ENCODE measurements around the gene BZW2. TPM values are rescaled to one million over a fixed set of nuclear protein-coding genes. Genes with fewer than 3 reads are reported as not detected.
"Not testable (repeated sequence)": the region's sequence is repeated elsewhere in the genome, so short reads cannot be mapped to it uniquely, and the experiment has no call there.

Gene BZW2
- total RNA-seq, 1 donor from 2014 or later, result 155 TPM

DNA sequence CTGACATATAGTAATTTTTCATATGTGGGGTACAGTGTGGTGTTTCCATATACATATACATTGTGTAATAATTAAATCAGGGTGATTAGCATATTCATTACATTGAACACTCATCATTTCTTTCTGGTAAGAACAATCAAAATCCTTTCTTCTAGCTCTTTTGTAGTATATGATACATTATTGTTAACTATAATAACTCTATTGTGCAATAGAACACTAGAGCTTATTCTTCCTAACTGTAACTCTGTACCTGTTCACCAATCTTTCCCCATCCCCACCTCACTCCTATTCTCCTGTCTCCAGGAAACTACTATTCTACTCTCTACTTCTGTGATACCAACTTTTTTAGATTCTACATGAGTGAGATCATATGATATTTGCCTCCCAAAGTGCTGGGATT lies 9.4 kb downstream of the BZW2 start:
- no peak overlapping the region for H3K4me3 ChIP-seq (ENCODE audit: low read length in 3 of 3)
- H3K27ac ChIP-seq (ENCODE audit: low read depth, low read length), result no peak overlapping the region
- H3K36me3 ChIP-seq (ENCODE audit: control insufficient read depth in 3 of 3, insufficient read depth in 3 of 3, low read length in 3 of 3), result no peaks in the 10 kb centered on the region
- no peak overlapping the region for H3K9ac ChIP-seq (ENCODE audit: low read depth in 1 of 3, low read length in 3 of 3)
- H3K4me1 ChIP-seq (ENCODE audit: control insufficient read depth in 3 of 3, insufficient read depth in 3 of 3, low read length in 3 of 3), result peaks cover 13 to 25% (median 21%) of the 10 kb centered on the region in 3 donors
- no peaks in the 10 kb centered on the region for H3K9me3 ChIP-seq (ENCODE audit: control insufficient read depth in 3 of 3, low read length in 3 of 3)
- H3K27me3 ChIP-seq (ENCODE audit: control insufficient read depth in 3 of 3, insufficient read depth in 3 of 3, low read length in 3 of 3), result no peaks in the 10 kb centered on the region

DNA sequence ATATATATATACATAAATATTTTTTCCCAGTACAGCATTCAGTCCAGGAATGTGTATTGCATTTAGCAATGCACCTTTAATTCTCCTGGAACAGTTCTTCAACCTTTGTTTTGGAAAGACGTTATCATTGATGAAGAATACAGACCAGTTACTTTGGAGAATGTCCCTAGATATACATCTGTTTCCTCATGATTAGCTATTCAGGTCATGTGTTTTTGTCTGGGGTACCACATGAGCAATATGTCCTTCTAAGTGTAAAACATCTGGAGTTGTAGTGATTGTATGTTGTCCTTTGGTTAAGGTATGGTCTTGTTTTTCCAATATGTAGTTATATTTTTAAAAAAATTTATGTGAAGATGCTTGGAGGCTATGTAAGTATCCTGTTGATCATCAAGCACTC lies 10.2 kb downstream of the BZW2 start:
- Histone ChIP-seq H3K27ac (ENCODE audit: low read depth, low read length) (no peak overlapping the region), H3K4me1 (ENCODE audit: control insufficient read depth in 3 of 3, insufficient read depth in 3 of 3, low read length in 3 of 3) (peaks cover 15 to 22% (median 18%) of the 10 kb centered on the region in 3 donors), H3K9ac (ENCODE audit: low read depth in 1 of 3, low read length in 3 of 3) (no peak overlapping the region), H3K9me3 (ENCODE audit: control insufficient read depth in 3 of 3, low read length in 3 of 3) (no peaks in the 10 kb centered on the region), H3K4me3 (ENCODE audit: low read length in 3 of 3) (no peak overlapping the region), H3K36me3 (ENCODE audit: control insufficient read depth in 3 of 3, insufficient read depth in 3 of 3, low read length in 3 of 3) (no peaks in the 10 kb centered on the region), H3K27me3 (ENCODE audit: control insufficient read depth in 3 of 3, insufficient read depth in 3 of 3, low read length in 3 of 3) (no peaks in the 10 kb centered on the region)

DNA sequence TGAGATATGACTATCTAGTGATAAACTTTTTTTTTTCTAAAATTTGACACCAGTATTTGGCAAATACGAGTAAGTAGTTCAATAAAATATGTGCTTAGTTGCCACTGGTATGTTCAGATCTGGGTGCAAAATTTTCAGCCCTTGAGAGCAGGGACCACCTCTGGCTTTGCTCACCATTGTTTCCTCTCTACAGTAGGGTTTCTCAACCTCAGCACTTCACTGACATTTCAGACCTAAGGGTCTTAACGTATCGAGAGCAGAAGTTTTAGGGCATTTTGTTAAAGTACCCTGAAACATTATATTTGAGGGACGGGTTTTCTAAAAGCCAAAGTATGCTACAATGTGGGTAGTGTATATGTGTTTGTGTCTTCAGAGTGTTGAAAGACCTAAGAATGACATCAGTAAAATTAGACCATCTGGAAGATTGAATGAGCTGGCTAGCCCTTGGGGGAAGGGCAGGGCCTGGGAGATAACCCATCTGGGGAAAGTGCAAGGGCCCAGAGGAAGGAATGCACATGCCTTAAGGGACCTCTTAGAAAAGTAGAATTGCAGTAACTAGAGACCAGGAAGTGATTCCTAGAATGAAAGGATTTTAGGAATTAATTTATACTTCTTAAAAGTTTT lies 11.8 kb downstream of the BZW2 start:
- no peaks in the 10 kb centered on the region for H3K9me3 ChIP-seq (ENCODE audit: control insufficient read depth in 3 of 3, low read length in 3 of 3)
- H3K4me1 ChIP-seq (ENCODE audit: control insufficient read depth in 3 of 3, insufficient read depth in 3 of 3, low read length in 3 of 3), result peaks cover 6 to 11% (median 11%) of the 10 kb centered on the region in 3 donors
- H3K9ac ChIP-seq (ENCODE audit: low read depth in 1 of 3, low read length in 3 of 3), result no peak overlapping the region
- peak overlapping the region; percentile 20 for H3K27ac ChIP-seq (ENCODE audit: low read depth, low read length)
- H3K36me3 ChIP-seq (ENCODE audit: control insufficient read depth in 3 of 3, insufficient read depth in 3 of 3, low read length in 3 of 3), result no peaks in the 10 kb centered on the region
- no peaks in the 10 kb centered on the region for H3K27me3 ChIP-seq (ENCODE audit: control insufficient read depth in 3 of 3, insufficient read depth in 3 of 3, low read length in 3 of 3)
- peak overlapping the region in 1 of 3 donors; percentile 14 for H3K4me3 ChIP-seq (ENCODE audit: low read length in 3 of 3)

DNA sequence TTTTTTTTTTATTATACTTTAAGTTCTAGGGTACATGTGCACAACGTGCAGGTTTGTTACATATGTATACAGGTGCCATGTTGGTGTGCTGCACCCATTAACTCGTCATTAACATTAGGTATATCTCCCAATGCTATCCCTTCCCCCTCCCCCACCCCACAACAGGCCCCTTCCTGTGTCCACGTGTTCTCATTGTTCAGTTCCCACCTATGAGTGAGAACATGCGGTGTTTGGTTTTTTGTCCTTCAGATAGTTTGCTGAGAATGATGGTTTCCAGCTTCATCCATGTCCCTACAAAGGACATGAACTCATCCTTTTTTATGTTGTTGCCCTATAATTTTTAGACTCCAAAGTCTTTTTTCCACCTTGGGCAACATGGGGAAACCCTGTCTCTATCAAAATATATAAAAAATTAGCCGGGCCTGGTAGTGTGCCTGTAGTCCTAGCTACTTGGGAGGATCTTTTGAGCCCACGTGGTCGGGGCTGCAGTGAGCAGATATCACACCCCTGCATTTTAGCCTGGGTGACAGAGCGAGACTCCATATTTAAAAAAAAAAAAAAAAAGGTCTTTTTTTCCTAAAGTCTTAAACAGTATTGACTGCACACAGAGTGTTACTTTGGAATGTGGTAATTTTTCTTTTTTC lies 14.0 kb downstream of the BZW2 start:
- Histone ChIP-seq H3K4me1 (ENCODE audit: control insufficient read depth in 3 of 3, insufficient read depth in 3 of 3, low read length in 3 of 3) (peaks cover 9 to 13% (median 10%) of the 10 kb centered on the region in 3 donors), H3K27ac (ENCODE audit: low read depth, low read length) (peak overlapping the region; percentile 89)
- not testable (repeated sequence) for H3K27me3 ChIP-seq (ENCODE audit: control insufficient read depth in 3 of 3, insufficient read depth in 3 of 3, low read length in 3 of 3); H3K4me3 ChIP-seq (ENCODE audit: low read length in 3 of 3); H3K9me3 ChIP-seq (ENCODE audit: control insufficient read depth in 3 of 3, low read length in 3 of 3); H3K9ac ChIP-seq (ENCODE audit: low read depth in 1 of 3, low read length in 3 of 3); H3K36me3 ChIP-seq (ENCODE audit: control insufficient read depth in 3 of 3, insufficient read depth in 3 of 3, low read length in 3 of 3)

DNA sequence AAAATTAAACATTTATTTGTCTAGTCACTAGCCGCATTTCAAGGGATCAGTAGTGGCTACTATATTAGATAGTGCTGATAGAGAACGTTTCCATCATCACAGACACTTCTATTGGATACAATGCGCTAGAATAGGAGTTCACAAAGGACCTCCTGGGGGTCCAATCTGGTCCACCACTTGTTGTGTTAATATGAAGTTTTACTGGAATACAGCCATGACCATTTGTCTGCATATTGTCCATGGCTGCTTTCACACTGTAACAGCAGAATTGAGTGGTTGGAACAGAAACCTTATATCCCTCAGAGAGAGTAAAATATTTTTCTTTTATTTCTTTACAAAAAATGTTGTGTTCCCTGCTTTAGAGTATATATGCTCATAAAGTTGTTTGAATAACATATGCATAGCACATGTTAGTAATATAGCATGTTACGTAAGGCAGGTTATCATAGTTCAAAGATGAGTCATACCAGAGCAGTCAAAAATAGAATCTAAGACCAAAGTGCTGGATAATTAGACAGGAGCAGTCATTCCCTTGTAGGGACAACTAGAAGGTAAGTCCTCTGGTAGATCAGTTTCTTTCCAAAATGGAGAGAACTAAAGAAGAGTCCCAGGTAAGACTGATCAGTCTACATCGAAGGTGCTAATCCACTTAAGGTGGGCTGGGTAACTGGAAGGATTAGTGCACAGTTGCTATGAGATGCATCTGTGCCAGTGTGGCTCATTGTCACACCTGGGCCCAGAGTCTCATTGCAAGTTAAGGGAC lies 14.9 kb downstream of the BZW2 start:
- peak overlapping the region; percentile 7 to 33 (median 27) for H3K4me3 ChIP-seq (ENCODE audit: low read length in 3 of 3)

DNA sequence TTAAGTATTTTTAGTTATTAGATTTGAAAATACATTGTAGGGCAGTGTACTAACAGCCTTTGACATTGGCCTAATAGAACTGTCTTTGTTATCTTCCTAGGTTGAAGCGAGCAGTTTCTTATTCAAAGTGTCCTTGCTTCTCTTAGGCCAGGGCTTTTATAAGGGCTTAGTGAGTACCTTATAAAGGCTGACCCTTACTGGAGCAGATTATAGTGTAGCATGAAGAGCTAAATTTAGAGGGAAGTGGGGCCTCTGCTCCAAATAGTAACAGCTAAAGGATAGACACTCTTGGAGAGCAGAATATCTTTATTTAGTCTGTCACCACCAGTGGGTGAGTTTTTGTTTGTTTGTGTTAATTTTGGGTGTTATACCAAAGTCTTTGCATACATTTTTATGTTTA lies 15.9 kb downstream of the BZW2 start:
- Histone ChIP-seq H3K9me3 (ENCODE audit: control insufficient read depth in 3 of 3, low read length in 3 of 3) (no peaks in the 10 kb centered on the region), H3K4me3 (ENCODE audit: low read length in 3 of 3) (peak overlapping the region; percentile 3 to 59 (median 33)), H3K4me1 (ENCODE audit: control insufficient read depth in 3 of 3, insufficient read depth in 3 of 3, low read length in 3 of 3) (peaks cover 8 to 17% (median 9%) of the 10 kb centered on the region in 3 donors), H3K27me3 (ENCODE audit: control insufficient read depth in 3 of 3, insufficient read depth in 3 of 3, low read length in 3 of 3) (no peaks in the 10 kb centered on the region), H3K9ac (ENCODE audit: low read depth in 1 of 3, low read length in 3 of 3) (peak overlapping the region; percentile 61 to 80 (median 64)), H3K27ac (ENCODE audit: low read depth, low read length) (peak overlapping the region; percentile 89), H3K36me3 (ENCODE audit: control insufficient read depth in 3 of 3, insufficient read depth in 3 of 3, low read length in 3 of 3) (peaks cover 0 to 3% (median 0%) of the 10 kb centered on the region in 3 donors)

More for the DNA sequence above, 14.9 kb downstream of the BZW2 start:
- peak overlapping the region in 2 of 3 donors; percentile 64 to 80 for H3K9ac ChIP-seq (ENCODE audit: low read depth in 1 of 3, low read length in 3 of 3)
- H3K4me1 ChIP-seq (ENCODE audit: control insufficient read depth in 3 of 3, insufficient read depth in 3 of 3, low read length in 3 of 3), result peaks cover 8 to 13% (median 9%) of the 10 kb centered on the region in 3 donors
- H3K27ac ChIP-seq (ENCODE audit: low read depth, low read length), result peak overlapping the region; percentile 89
- H3K36me3 ChIP-seq (ENCODE audit: control insufficient read depth in 3 of 3, insufficient read depth in 3 of 3, low read length in 3 of 3), result no peaks in the 10 kb centered on the region
- no peaks in the 10 kb centered on the region for H3K9me3 ChIP-seq (ENCODE audit: control insufficient read depth in 3 of 3, low read length in 3 of 3)
- no peaks in the 10 kb centered on the region for H3K27me3 ChIP-seq (ENCODE audit: control insufficient read depth in 3 of 3, insufficient read depth in 3 of 3, low read length in 3 of 3)

DNA sequence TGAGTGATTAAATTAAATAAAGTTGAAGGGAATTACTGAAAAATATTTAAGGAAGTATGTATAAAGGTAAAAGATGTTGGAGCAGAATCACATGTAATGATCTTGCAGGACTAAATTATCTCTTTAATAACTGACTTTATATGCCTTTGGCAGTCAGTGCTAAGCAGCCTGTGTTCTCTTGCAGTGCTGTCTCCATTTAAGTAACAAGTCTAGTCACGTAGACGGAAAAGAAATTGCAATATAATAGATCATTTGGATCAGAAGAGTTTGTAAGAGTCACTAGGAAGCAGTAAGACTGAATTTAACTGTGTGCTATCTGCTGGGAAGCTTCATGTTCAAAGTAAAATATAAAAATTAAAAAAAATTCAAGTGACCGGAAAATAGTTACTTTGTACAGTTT lies 21.4 kb downstream of the BZW2 start:
- peaks cover 0 to 3% (median 0%) of the 10 kb centered on the region in 3 donors for H3K36me3 ChIP-seq (ENCODE audit: control insufficient read depth in 3 of 3, insufficient read depth in 3 of 3, low read length in 3 of 3)
- no peaks in the 10 kb centered on the region for H3K9me3 ChIP-seq (ENCODE audit: control insufficient read depth in 3 of 3, low read length in 3 of 3)
- no peaks in the 10 kb centered on the region for H3K27me3 ChIP-seq (ENCODE audit: control insufficient read depth in 3 of 3, insufficient read depth in 3 of 3, low read length in 3 of 3)
- H3K4me3 ChIP-seq (ENCODE audit: low read length in 3 of 3), result no peak overlapping the region
- peaks cover 12 to 24% (median 18%) of the 10 kb centered on the region in 3 donors for H3K4me1 ChIP-seq (ENCODE audit: control insufficient read depth in 3 of 3, insufficient read depth in 3 of 3, low read length in 3 of 3)
- peak overlapping the region; percentile 81 for H3K27ac ChIP-seq (ENCODE audit: low read depth, low read length)
- no peak overlapping the region for H3K9ac ChIP-seq (ENCODE audit: low read depth in 1 of 3, low read length in 3 of 3)

DNA sequence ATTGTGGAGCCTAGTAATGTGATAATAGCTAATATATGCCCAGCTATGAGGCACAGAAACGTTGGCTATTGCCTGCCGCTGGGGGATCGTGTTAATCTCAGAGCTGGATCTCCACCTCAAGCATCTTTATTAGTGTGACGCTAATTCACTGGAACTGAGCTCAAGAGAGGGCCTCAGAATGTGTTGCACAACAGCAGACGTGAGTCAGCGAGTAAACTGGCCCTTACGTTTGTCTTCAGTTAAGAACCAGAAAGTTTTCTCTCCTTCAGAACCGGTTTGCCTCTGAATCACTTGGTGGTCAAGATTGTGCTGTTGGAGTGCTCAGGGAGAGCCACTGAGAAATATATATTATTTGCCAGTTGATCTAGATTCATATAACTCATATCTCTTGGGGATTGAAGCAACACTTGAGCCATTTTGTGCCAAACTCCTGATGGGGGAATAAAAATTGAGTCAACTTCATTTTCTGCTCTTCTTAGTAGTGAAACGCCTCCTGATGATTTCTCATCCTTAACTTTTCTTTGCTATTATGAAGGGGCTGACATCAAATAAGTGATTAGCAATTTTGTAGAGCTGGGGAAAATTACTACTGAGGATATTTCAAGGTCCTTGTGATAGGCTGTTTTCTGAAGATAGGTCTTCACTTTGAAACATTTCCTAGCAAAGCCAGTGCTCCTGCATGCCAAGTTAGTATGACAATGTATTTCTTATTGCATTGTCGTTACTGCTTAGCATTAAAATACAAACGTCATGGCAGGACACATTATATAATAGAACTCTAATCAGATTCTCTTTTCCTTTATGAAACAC lies 22.3 kb downstream of the BZW2 start:
- peak overlapping the region in 1 of 3 donors; percentile 0 for H3K9ac ChIP-seq (ENCODE audit: low read depth in 1 of 3, low read length in 3 of 3)
- H3K4me1 ChIP-seq (ENCODE audit: control insufficient read depth in 3 of 3, insufficient read depth in 3 of 3, low read length in 3 of 3), result peaks cover 12 to 24% (median 18%) of the 10 kb centered on the region in 3 donors
- no peak overlapping the region for H3K4me3 ChIP-seq (ENCODE audit: low read length in 3 of 3)

DNA sequence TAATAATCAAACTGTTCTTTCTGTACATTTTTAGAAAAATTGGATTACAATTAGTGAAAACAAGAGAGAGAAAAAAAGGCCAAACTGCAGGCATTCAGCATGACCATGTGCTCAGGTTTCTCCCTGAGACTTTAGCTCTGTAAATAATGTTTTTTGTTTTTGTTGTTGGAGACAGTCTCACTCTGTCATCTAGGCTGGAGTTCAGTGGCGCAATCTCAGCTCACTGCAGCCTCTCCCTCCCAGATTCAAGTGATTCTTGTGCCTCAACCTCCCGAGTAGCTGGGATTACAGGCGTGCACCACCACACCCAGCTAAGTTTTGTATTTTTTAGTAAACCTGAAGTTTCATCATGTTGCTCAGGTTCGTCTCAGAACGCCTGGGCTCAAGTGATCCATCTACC lies 23.0 kb downstream of the BZW2 start:
- Histone ChIP-seq H3K4me1 (ENCODE audit: control insufficient read depth in 3 of 3, insufficient read depth in 3 of 3, low read length in 3 of 3) (peaks cover 12 to 24% (median 18%) of the 10 kb centered on the region in 3 donors), H3K27me3 (ENCODE audit: control insufficient read depth in 3 of 3, insufficient read depth in 3 of 3, low read length in 3 of 3) (no peaks in the 10 kb centered on the region), H3K27ac (ENCODE audit: low read depth, low read length) (peak overlapping the region; percentile 81), H3K9ac (ENCODE audit: low read depth in 1 of 3, low read length in 3 of 3) (no peak overlapping the region), H3K4me3 (ENCODE audit: low read length in 3 of 3) (no peak overlapping the region), H3K36me3 (ENCODE audit: control insufficient read depth in 3 of 3, insufficient read depth in 3 of 3, low read length in 3 of 3) (peaks cover 0 to 3% (median 0%) of the 10 kb centered on the region in 3 donors), H3K9me3 (ENCODE audit: control insufficient read depth in 3 of 3, low read length in 3 of 3) (no peaks in the 10 kb centered on the region)

More for the DNA sequence above, 22.3 kb downstream of the BZW2 start:
- peak overlapping the region; percentile 81 for H3K27ac ChIP-seq (ENCODE audit: low read depth, low read length)
- peaks cover 0 to 3% (median 0%) of the 10 kb centered on the region in 3 donors for H3K36me3 ChIP-seq (ENCODE audit: control insufficient read depth in 3 of 3, insufficient read depth in 3 of 3, low read length in 3 of 3)
- no peaks in the 10 kb centered on the region for H3K9me3 ChIP-seq (ENCODE audit: control insufficient read depth in 3 of 3, low read length in 3 of 3)
- H3K27me3 ChIP-seq (ENCODE audit: control insufficient read depth in 3 of 3, insufficient read depth in 3 of 3, low read length in 3 of 3), result no peaks in the 10 kb centered on the region
